Astrocyte (in vitro differentiated cells and primary cell): Measurements from ENCODE around the gene HNRNPA1. TPM values are rescaled to one million over a fixed set of nuclear protein-coding genes. Genes with fewer than 3 reads are reported as not detected.

Experiments used
- DNase-seq: peaks from one replicate; pipeline ENCODE4 v3.0.0-alpha.2; 2010; ENCODE audit warnings: low read depth
- FAIRE-seq: peaks from 2 replicates; lab custom pipeline; 2011; peaks lifted over from hg19 to GRCh38; lab: Jason Lieb, UNC
- H2AFZ ChIP-seq: 2 replicates; pipeline ENCODE4 v1.6.0; 2012; ENCODE audit warnings: low read depth, low read length, inconsistent platforms
- H3K27ac ChIP-seq: 2 replicates; pipeline ENCODE4 v1.5.1; 2011; ENCODE audit warnings: low read depth, low read length, inconsistent platforms
- H3K27me3 ChIP-seq: 2 replicates; pipeline ENCODE4 v1.6.0; 2011; ENCODE audit warnings: low read length, inconsistent platforms; ENCODE audit not compliant: insufficient read depth
- H3K36me3 ChIP-seq: 2 replicates; pipeline ENCODE4 v1.5.1; 2011; ENCODE audit warnings: low read length, inconsistent platforms; ENCODE audit not compliant: insufficient read depth
- H3K4me1 ChIP-seq: 2 replicates; pipeline ENCODE4 v1.5.1; 2011; ENCODE audit warnings: low read length, inconsistent platforms; ENCODE audit not compliant: insufficient read depth
- H3K4me2 ChIP-seq: 2 replicates; pipeline ENCODE4 v1.6.0; 2012; ENCODE audit warnings: low read length, inconsistent platforms
- H3K4me3 ChIP-seq: 2 replicates; pipeline ENCODE4 v1.5.1; 2011; ENCODE audit warnings: low read depth, mild to moderate bottlenecking, low read length, inconsistent platforms; ENCODE audit not compliant: insufficient read depth
- H3K79me2 ChIP-seq: 2 replicates; pipeline ENCODE4 v1.6.0; 2012; ENCODE audit warnings: mild to moderate bottlenecking, low read length, inconsistent platforms; ENCODE audit not compliant: insufficient read depth
- H3K9ac ChIP-seq: 2 replicates; pipeline ENCODE4 v1.6.0; 2012; ENCODE audit warnings: mild to moderate bottlenecking, low read length, inconsistent platforms
- H3K9me3 ChIP-seq: 2 replicates; pipeline ENCODE4 v1.5.1; 2012; ENCODE audit warnings: low read depth, mild to moderate bottlenecking, low read length, inconsistent platforms; ENCODE audit not compliant: insufficient read depth
- H4K20me1 ChIP-seq: 2 replicates; pipeline ENCODE4 v1.6.0; 2012; ENCODE audit warnings: low read length, inconsistent platforms; ENCODE audit not compliant: insufficient read depth
- H3K27ac Mint-ChIP-seq: one replicate; pipeline ENCODE4 v1.8.0; 2021; ENCODE audit warnings: mild to moderate bottlenecking, mixed read lengths; ENCODE audit not compliant: unreplicated experiment
- H3K27me3 Mint-ChIP-seq: one replicate; pipeline ENCODE4 v1.8.0; 2021; ENCODE audit warnings: low read depth, mixed read lengths; ENCODE audit not compliant: unreplicated experiment
- H3K36me3 Mint-ChIP-seq: one replicate; pipeline ENCODE4 v1.8.0; 2021; ENCODE audit warnings: low read depth, mixed read lengths; ENCODE audit not compliant: unreplicated experiment
- H3K4me1 Mint-ChIP-seq: one replicate; pipeline ENCODE4 v1.8.0; 2021; ENCODE audit warnings: low read depth, mixed read lengths; ENCODE audit not compliant: unreplicated experiment
- H3K4me3 Mint-ChIP-seq: one replicate; pipeline ENCODE4 v1.8.0; 2021; ENCODE audit warnings: mild to moderate bottlenecking, moderate library complexity, mixed read lengths; ENCODE audit not compliant: unreplicated experiment
- H3K9me3 Mint-ChIP-seq: one replicate; pipeline ENCODE4 v1.8.0; 2021; ENCODE audit warnings: mild to moderate bottlenecking, mixed read lengths; ENCODE audit not compliant: unreplicated experiment
- EZH2 ChIP-seq: IDR thresholded peaks from 2 replicates; pipeline ENCODE4 v1.6.1; 2012; ENCODE audit warnings: mild to moderate bottlenecking, low read length, inconsistent platforms; ENCODE audit not compliant: insufficient read depth
- total RNA-seq: library from RNA; stranded (reverse); gene quantifications from 2 replicates; pipeline ENCODE4 v1.2.1, GENCODE V29; 2021
- TF ChIP-seq, protein P1 (sequence below): IDR thresholded peaks from 2 replicates; pipeline ENCODE4 v1.5.1; 2011; ENCODE audit warnings: low read depth, mild to moderate bottlenecking, inconsistent platforms, low read length, moderate library complexity; ENCODE audit not compliant: insufficient read depth

Gene HNRNPA1
- total RNA-seq, 1 donor from 2014 or later, result 612 TPM

DNA sequence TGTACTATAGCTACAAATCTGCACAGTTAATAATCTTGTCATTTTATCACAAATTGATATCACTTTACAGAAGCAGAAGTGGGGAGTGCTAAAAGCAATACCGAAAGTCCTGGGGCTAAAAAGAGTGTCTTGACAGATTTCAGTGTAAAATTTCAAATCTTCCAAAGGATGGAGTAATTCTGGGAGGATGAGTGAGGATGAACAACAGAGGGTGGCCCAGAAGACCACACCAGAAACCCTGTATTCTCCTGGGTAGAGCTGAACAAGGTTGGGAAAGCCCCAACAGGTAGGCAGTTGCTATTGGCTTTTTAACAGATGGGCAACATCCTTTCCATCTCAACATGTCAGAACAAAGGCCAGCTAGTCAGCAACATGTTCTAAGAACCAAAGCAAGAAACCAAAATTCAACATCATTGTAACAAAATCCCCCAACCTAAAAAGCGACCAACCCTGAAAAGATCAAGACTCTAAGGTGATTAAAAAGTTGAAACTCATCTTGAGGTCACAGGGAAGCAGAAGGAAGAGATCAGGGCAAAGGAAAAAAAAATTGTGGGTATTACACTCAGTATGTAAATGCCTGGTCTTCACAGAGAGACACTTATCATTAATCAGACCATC, 39.4 kb upstream of the HNRNPA1 start:
- Histone ChIP-seq H3K4me3 (no peak overlapping the region), H3K4me1 (no peaks in the 10 kb centered on the region), H3K9ac (no peak overlapping the region), H3K79me2 (peaks cover 3% of the 10 kb centered on the region), H3K27me3 (no peaks in the 10 kb centered on the region), H3K9me3 (no peaks in the 10 kb centered on the region), H3K4me2 (no peak overlapping the region), H3K36me3 (peaks cover 30% of the 10 kb centered on the region), H4K20me1 (no peaks in the 10 kb centered on the region), H3K27ac (no peak overlapping the region), H2AFZ (no peak overlapping the region)
- Mint-ChIP-seq H3K9me3 (no peaks in the 10 kb centered on the region), H3K27me3 (no peaks in the 10 kb centered on the region), H3K36me3 (peaks cover 17% of the 10 kb centered on the region), H3K4me1 (peaks cover 6% of the 10 kb centered on the region), H3K4me3 (no peak overlapping the region), H3K27ac (no peak overlapping the region)
- no peak for TF ChIP-seq EZH2
- TF ChIP-seq, protein P1, sequence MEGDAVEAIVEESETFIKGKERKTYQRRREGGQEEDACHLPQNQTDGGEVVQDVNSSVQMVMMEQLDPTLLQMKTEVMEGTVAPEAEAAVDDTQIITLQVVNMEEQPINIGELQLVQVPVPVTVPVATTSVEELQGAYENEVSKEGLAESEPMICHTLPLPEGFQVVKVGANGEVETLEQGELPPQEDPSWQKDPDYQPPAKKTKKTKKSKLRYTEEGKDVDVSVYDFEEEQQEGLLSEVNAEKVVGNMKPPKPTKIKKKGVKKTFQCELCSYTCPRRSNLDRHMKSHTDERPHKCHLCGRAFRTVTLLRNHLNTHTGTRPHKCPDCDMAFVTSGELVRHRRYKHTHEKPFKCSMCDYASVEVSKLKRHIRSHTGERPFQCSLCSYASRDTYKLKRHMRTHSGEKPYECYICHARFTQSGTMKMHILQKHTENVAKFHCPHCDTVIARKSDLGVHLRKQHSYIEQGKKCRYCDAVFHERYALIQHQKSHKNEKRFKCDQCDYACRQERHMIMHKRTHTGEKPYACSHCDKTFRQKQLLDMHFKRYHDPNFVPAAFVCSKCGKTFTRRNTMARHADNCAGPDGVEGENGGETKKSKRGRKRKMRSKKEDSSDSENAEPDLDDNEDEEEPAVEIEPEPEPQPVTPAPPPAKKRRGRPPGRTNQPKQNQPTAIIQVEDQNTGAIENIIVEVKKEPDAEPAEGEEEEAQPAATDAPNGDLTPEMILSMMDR, result no peak
- FAIRE-seq (no peak), DNase-seq (no peak)

- no peaks in the 10 kb centered on the region for H3K9me3 Mint-ChIP-seq
- H3K36me3 Mint-ChIP-seq, result peaks cover 21% of the 10 kb centered on the region
- peaks cover 22% of the 10 kb centered on the region for H3K79me2 ChIP-seq
Observed at GRCh38 chr12:54246011-54246641, 34.4 kb upstream of the HNRNPA1 start.

More at GRCh38 chr12:54246011-54246641, 34.4 kb upstream of the HNRNPA1 start:
- Mint-ChIP-seq H3K27ac (no peak overlapping the region), H3K27me3 (no peaks in the 10 kb centered on the region), H3K4me1 (peaks cover 2% of the 10 kb centered on the region), H3K4me3 (no peak overlapping the region)
- H3K27ac ChIP-seq, result no peak overlapping the region
- no peak overlapping the region for H3K9ac ChIP-seq
- H3K4me1 ChIP-seq, result no peaks in the 10 kb centered on the region
- no peak overlapping the region for H3K4me3 ChIP-seq
- TF ChIP-seq EZH2, result no peak
- TF ChIP-seq, protein P1, result no peak
- FAIRE-seq (no peak), DNase-seq (no peak)
- H3K4me2 ChIP-seq, result no peak overlapping the region
- peaks cover 4% of the 10 kb centered on the region for H4K20me1 ChIP-seq
- peaks cover 42% of the 10 kb centered on the region for H3K36me3 ChIP-seq
- H2AFZ ChIP-seq, result no peak overlapping the region
- H3K27me3 ChIP-seq, result no peaks in the 10 kb centered on the region
- H3K9me3 ChIP-seq, result no peaks in the 10 kb centered on the region
